ENCODE data around the gene CALML3.

CALML3 gene

GRCh38 chr10:5551531-5552375 is 27.0 kb downstream of the CALML3 start:
- in situ Hi-C loops (cut with HindIII; ENCODE audit: low sequenced_read_pairs): loop anchor here (10.0 kb wide), 1 partner anchor 57 kb away; the partner anchor contains the start of gene CALML5

GRCh38 chr10:5552376-5553321 is 27.9 kb downstream of the CALML3 start:
- in situ Hi-C loops (cut with HindIII; ENCODE audit: low sequenced_read_pairs): loop anchor here (10.0 kb wide), 1 partner anchor 58 kb away; the partner anchor contains the start of gene CALML5

GRCh38 chr10:5553400-5554170 is 28.8 kb downstream of the CALML3 start:
- in situ Hi-C loops (cut with HindIII; ENCODE audit: low sequenced_read_pairs): loop anchor here (10.0 kb wide), 1 partner anchor 59 kb away; the partner anchor contains the start of gene CALML5

- in situ Hi-C loops (cut with HindIII; ENCODE audit: low sequenced_read_pairs): loop anchor here (10.0 kb wide), 1 partner anchor 60 kb away; the partner anchor contains the start of gene CALML5
These were observed 30.3 kb downstream of the CALML3 start for GRCh38 chr10:5555021-5555510.

- in situ Hi-C loops (cut with HindIII; ENCODE audit: low sequenced_read_pairs): loop anchor here (10.0 kb wide), 1 partner anchor 61 kb away; the partner anchor contains the start of gene CALML5
These were observed 31.1 kb downstream of the CALML3 start for GRCh38 chr10:5555881-5556280.

GRCh38 chr10:5556576-5556975 is 31.8 kb downstream of the CALML3 start:
- in situ Hi-C loops (cut with HindIII; ENCODE audit: low sequenced_read_pairs): loop anchor here (10.0 kb wide), 1 partner anchor 62 kb away; the partner anchor contains the start of gene CALML5

GRCh38 chr10:5557040-5557721 is 32.4 kb downstream of the CALML3 start:
- in situ Hi-C loops (cut with HindIII; ENCODE audit: low sequenced_read_pairs): loop anchor here (10.0 kb wide), 1 partner anchor 62 kb away; the partner anchor contains the start of gene CALML5

- in situ Hi-C loops (cut with HindIII; ENCODE audit: low sequenced_read_pairs): loop anchor here (10.0 kb wide), 1 partner anchor 63 kb away; the partner anchor contains the start of gene CALML5
These were observed 33.3 kb downstream of the CALML3 start for GRCh38 chr10:5557799-5558771.

- in situ Hi-C loops (cut with HindIII; ENCODE audit: low sequenced_read_pairs): loop anchor here (10.0 kb wide), 1 partner anchor 64 kb away; the partner anchor contains the start of gene CALML5
These were observed 34.3 kb downstream of the CALML3 start for GRCh38 chr10:5559022-5559421.

GRCh38 chr10:5559642-5560141 is 34.9 kb downstream of the CALML3 start:
- in situ Hi-C loops (cut with HindIII; ENCODE audit: low sequenced_read_pairs): loop anchor here (10.0 kb wide), 1 partner anchor 65 kb away; the partner anchor contains the start of gene CALML5

GRCh38 chr10:5560142-5560816 is 35.5 kb downstream of the CALML3 start:
- in situ Hi-C loops (cut with HindIII; ENCODE audit: low sequenced_read_pairs): no loop called here

- in situ Hi-C loops (cut with HindIII; ENCODE audit: low sequenced_read_pairs): no loop called here
These were observed 36.3 kb downstream of the CALML3 start for GRCh38 chr10:5560817-5561703.

GRCh38 chr10:5561704-5562645 is 37.2 kb downstream of the CALML3 start:
- in situ Hi-C loops (cut with HindIII; ENCODE audit: low sequenced_read_pairs): no loop called here

GRCh38 chr10:5563321-5563961 is 38.7 kb downstream of the CALML3 start:
- in situ Hi-C loops (cut with HindIII; ENCODE audit: low sequenced_read_pairs): no loop called here

All from DLD1 (cell line).